ENCODE data around the gene HTRA2.

GRCh38 chr2:74532222-74532621, 2.5 kb downstream of the HTRA2 start:
- TF ChIP-seq CTCF (IDR thresholded peaks at IDR 0.05) (no peak), POLR2A (IDR thresholded peaks at IDR 0.05) (no peak)
